H7 (cell line): Measurements from ENCODE around the gene TBXA2R. TPM values are rescaled to one million over a fixed set of nuclear protein-coding genes. Genes with fewer than 3 reads are reported as not detected.

Source experiments
- total RNA-seq: library from RNA; depleted of rRNA; stranded (reverse); fragments of >200 nt; shearing (Covaris generic); gene quantifications from 2 replicates; pipeline ENCODE4 v1.2.3, GENCODE V29; 2014; rRNA removed

Gene TBXA2R
- total RNA-seq, 1 experiment from 2014 or later = 0.45 TPM

Other genes with a start within 250 kb of the TBXA2R start
- gene NFIC, start 240.3 kb downstream of the TBXA2R start, total RNA-seq = 1.7 and 2.2 TPM in 2 replicates
- 6.0 and 10.9 TPM in 2 replicates for gene SMIM24, start 126.3 kb downstream of the TBXA2R start, total RNA-seq
- gene SMIM44, start 123.4 kb downstream of the TBXA2R start, total RNA-seq = not detected in 2 replicates
- 24.1 and 32.1 TPM in 2 replicates for gene DOHH, start 106.2 kb downstream of the TBXA2R start, total RNA-seq
- gene FZR1, start 100.6 kb downstream of the TBXA2R start, total RNA-seq = 71.6 and 76.6 TPM in 2 replicates
- 1.6 TPM in 1 of 2 replicates, not detected in the other for gene TEKTIP1, start 67.7 kb downstream of the TBXA2R start, total RNA-seq
- gene MFSD12, start 49.3 kb downstream of the TBXA2R start, total RNA-seq = 34.6 and 42.3 TPM in 2 replicates
- gene HMG20B, start 33.9 kb downstream of the TBXA2R start, total RNA-seq = 109 and 124 TPM in 2 replicates
- 0.11 and 0.21 TPM in 2 replicates for gene GIPC3, start 21.4 kb downstream of the TBXA2R start, total RNA-seq
- gene CACTIN, start 19.9 kb upstream of the TBXA2R start, total RNA-seq = 44.0 and 46.4 TPM in 2 replicates
- gene PIP5K1C, start 93.6 kb upstream of the TBXA2R start, total RNA-seq = 13.7 and 15.6 TPM in 2 replicates
- gene TJP3, start 101.5 kb upstream of the TBXA2R start, total RNA-seq = 10.7 and 18.8 TPM in 2 replicates
- gene APBA3, start 154.8 kb upstream of the TBXA2R start, total RNA-seq = 36.8 and 37.3 TPM in 2 replicates
- 56.3 and 62.1 TPM in 2 replicates for gene MRPL54, start 155.8 kb upstream of the TBXA2R start, total RNA-seq
- not detected in 2 replicates for gene RAX2, start 165.4 kb upstream of the TBXA2R start, total RNA-seq
- 19.1 and 22.8 TPM in 2 replicates for gene MATK, start 179.5 kb upstream of the TBXA2R start, total RNA-seq